HCT116 (cell line): ENCODE data around the gene SLC13A3.

Experiments used
- EZH2phosphoT487 ChIP-seq: fragments of 200-600 bp; IDR thresholded peaks from 2 replicates; pipeline ENCODE4 v1.6.1; 2018; ENCODE audit warnings: antibody characterized with exemption, borderline replicate concordance
- TF ChIP-seq, protein P1 (sequence below): IDR thresholded peaks from 2 replicates; pipeline ENCODE4 v1.6.1; 2012

DNA sequence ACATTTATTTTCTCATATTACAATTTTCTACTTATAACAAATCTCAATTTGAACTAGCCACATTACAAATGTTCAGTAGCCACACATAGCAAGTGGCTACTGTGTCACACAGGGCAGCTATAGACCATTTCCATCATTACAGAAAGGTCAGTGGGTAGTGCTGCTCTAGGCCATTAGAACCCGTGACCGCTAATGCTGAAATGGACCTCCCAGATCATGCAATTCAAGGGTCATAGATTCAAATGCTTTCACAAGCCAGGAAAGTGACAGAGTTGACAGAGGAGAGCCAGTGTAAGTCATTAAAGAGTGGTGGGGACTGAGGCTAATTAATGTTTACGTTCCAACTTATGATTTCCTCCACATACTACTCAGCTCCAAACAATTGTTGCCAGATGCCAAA, 97.3 kb downstream of the SLC13A3 start:
- TF ChIP-seq EZH2phosphoT487: no peak
- TF ChIP-seq, protein P1, sequence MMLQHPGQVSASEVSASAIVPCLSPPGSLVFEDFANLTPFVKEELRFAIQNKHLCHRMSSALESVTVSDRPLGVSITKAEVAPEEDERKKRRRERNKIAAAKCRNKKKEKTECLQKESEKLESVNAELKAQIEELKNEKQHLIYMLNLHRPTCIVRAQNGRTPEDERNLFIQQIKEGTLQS: no peak
